ENCODE data around the gene IRAK1BP1. TPM values are rescaled to one million over a fixed set of nuclear protein-coding genes. Genes with fewer than 3 reads are reported as not detected.

IRAK1BP1 gene
- total RNA-seq, 1 experiment from 2014 or later, result 6.1 TPM

GRCh38 chr6:78831492-78831891, 35.9 kb upstream of the IRAK1BP1 start:
- no peaks in the 10 kb centered on the region for H3K36me3 Mint-ChIP-seq
- no peaks in the 10 kb centered on the region for H3K9me3 Mint-ChIP-seq
- no peak for DNase-seq (ENCODE audit: low spot score)
- no peak overlapping the region for H3K27ac Mint-ChIP-seq
- H3K4me3 Mint-ChIP-seq, result no peak overlapping the region
- CTCF ChIA-PET, result no interaction called here
- no peak for TF ChIP-seq ZNF281 (CRISPR knock-in tag; IDR thresholded peaks at IDR 0.05)
- no peaks in the 10 kb centered on the region for H3K4me1 Mint-ChIP-seq
- POLR2A ChIA-PET, result no interaction called here
- ATAC-seq, result no peak
- H3K27me3 Mint-ChIP-seq (ENCODE audit: low read depth), result no peaks in the 10 kb centered on the region

- Mint-ChIP-seq H3K27me3 (ENCODE audit: low read depth) (no peaks in the 10 kb centered on the region), H3K36me3 (no peaks in the 10 kb centered on the region), H3K27ac (no peak overlapping the region), H3K4me3 (no peak overlapping the region), H3K9me3 (no peaks in the 10 kb centered on the region), H3K4me1 (no peaks in the 10 kb centered on the region)
- CTCF ChIA-PET, result interaction anchor here (1.8 kb wide), 1 partner anchor 22 kb away, joined by 7 read pairs; no protein-coding TSS in a partner anchor
- TF ChIP-seq ATF2 (CRISPR knock-in tag; IDR thresholded peaks at IDR 0.05; ENCODE audit: borderline replicate concordance, low read depth), result no peak
- TF ChIP-seq MYBL2 (CRISPR knock-in tag; IDR thresholded peaks at IDR 0.05), result no peak
- TF ChIP-seq ZNF121 (CRISPR knock-in tag; IDR thresholded peaks at IDR 0.05), result no peak
- TF ChIP-seq ZNF219 (CRISPR knock-in tag; IDR thresholded peaks at IDR 0.05; ENCODE audit: borderline replicate concordance), result no peak
- no peak for DNase-seq (ENCODE audit: low spot score)
- ATAC-seq, result no peak
- POLR2A ChIA-PET, result no interaction called here
Observed at GRCh38 chr6:78832091-78832808, 35.1 kb upstream of the IRAK1BP1 start.

GRCh38 chr6:78835817-78836216, 31.5 kb upstream of the IRAK1BP1 start:
- DNase-seq (ENCODE audit: low spot score) (no peak), ATAC-seq (no peak)
- Mint-ChIP-seq H3K27ac (no peak overlapping the region), H3K27me3 (ENCODE audit: low read depth) (no peaks in the 10 kb centered on the region), H3K4me1 (peaks cover 1% of the 10 kb centered on the region), H3K9me3 (peaks cover 5% of the 10 kb centered on the region), H3K4me3 (no peak overlapping the region), H3K36me3 (no peaks in the 10 kb centered on the region)
- ChIA-PET POLR2A (no interaction called here), CTCF (no interaction called here)
- TF ChIP-seq AR (CRISPR knock-in tag; IDR thresholded peaks at IDR 0.05), result no peak
- TF ChIP-seq SOX15 (CRISPR knock-in tag; IDR thresholded peaks at IDR 0.05), result no peak
- no peak for TF ChIP-seq ATF2 (CRISPR knock-in tag; IDR thresholded peaks at IDR 0.05; ENCODE audit: borderline replicate concordance, low read depth)
- no peak for TF ChIP-seq CDX4 (CRISPR knock-in tag; IDR thresholded peaks at IDR 0.05; ENCODE audit: borderline replicate concordance)
- no peak for TF ChIP-seq EMX1 (CRISPR knock-in tag; IDR thresholded peaks at IDR 0.05)
- no peak for TF ChIP-seq GTF2I (CRISPR knock-in tag; conservative IDR thresholded peaks at IDR 0.05)
- no peak for TF ChIP-seq SMAD4 (CRISPR knock-in tag; IDR thresholded peaks at IDR 0.05)
- TF ChIP-seq TCF7 (CRISPR knock-in tag; IDR thresholded peaks at IDR 0.05; ENCODE audit: low read depth), result no peak
- TF ChIP-seq GABPB1 (CRISPR knock-in tag; IDR thresholded peaks at IDR 0.05), result no peak
- TF ChIP-seq OVOL2 (CRISPR knock-in tag; IDR thresholded peaks at IDR 0.05; ENCODE audit: borderline replicate concordance), result no peak
- no peak for TF ChIP-seq HMGA2 (CRISPR knock-in tag; IDR thresholded peaks at IDR 0.05)
- TF ChIP-seq GRHL2 (CRISPR knock-in tag; IDR thresholded peaks at IDR 0.05; ENCODE audit: insufficient replicate concordance, severe bottlenecking), result no peak
- TF ChIP-seq NR3C1 (CRISPR knock-in tag; conservative IDR thresholded peaks at IDR 0.05; ENCODE audit: low read depth), result no peak
- no peak for TF ChIP-seq ESRRA (CRISPR knock-in tag; IDR thresholded peaks at IDR 0.05; ENCODE audit: borderline replicate concordance)
- no peak for TF ChIP-seq CREM (CRISPR knock-in tag; IDR thresholded peaks at IDR 0.05)
- no peak for TF ChIP-seq JUN (CRISPR knock-in tag; IDR thresholded peaks at IDR 0.05)
- no peak for TF ChIP-seq ATF6 (CRISPR knock-in tag; IDR thresholded peaks at IDR 0.05)
